Measurements from ENCODE around the gene THG1L. TPM values are rescaled to one million over a fixed set of nuclear protein-coding genes. Genes with fewer than 3 reads are reported as not detected.

The THG1L gene
- total and polyA plus RNA-seq, 2 of the 13 experiments (the other 11 are each of a cell fraction or from before 2014, with no cell fraction given), result 16.6 to 17.2 TPM

GRCh38 chr5:157719245-157719644 is 12.0 kb upstream of the THG1L start (continued):
- TF ChIP-seq ZBED4 (CRISPR knock-in tag; IDR thresholded peaks at IDR 0.05; ENCODE audit: borderline replicate concordance), result no peak

DNA sequence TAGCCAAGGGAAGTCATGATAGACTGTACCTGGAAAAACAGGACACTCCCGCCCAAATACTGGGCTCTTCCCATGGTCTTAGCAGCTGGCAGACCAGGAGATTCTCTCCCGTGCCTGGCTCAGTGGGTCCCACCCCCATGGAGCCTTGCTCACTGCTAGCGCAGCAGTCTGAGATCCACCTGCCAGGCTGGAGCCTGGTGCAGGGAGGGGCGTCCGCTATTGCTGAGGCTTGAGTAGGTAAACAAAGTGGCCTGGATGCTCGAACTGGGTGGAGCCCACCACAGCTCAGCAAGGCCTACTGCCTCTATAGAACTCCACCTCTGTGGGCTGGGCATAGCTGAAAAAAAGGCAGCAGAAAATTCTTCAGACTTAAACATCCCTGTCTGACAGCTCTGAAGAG is 10.1 kb upstream of the THG1L start:
- POLR2A ChIA-PET, result no interaction called here
- intact Hi-C loops (cut with micrococcal nuclease; ENCODE audit: unreplicated experiment) (no loop called here), in situ Hi-C loops (cut with HindIII; ENCODE audit: extremely low pct_ligation_motif_present, low pct_unique_long_range_greater_than_20kb) (no loop called here)
- CTCF ChIA-PET (ENCODE audit: low intra/inter-chr PET ratio, low total read pairs), result no interaction called here
- FAIRE-seq (no peak), DNase-seq (ENCODE audit: low spot score) (no peak), ATAC-seq (no peak)
- Histone ChIP-seq H3K4me2 (ENCODE audit: low read depth, low read length) (no peak overlapping the region), H3K79me2 (ENCODE audit: insufficient read depth, low read length) (no peaks in the 10 kb centered on the region), H3K4me1 (ENCODE audit: insufficient read depth, low read length) (no peaks in the 10 kb centered on the region), H2AFZ (ENCODE audit: low read length) (no peak overlapping the region), H3K9me3 (ENCODE audit: low read length) (no peaks in the 10 kb centered on the region), H3K4me3 (replicated peaks in 1 of 3; ENCODE audit: insufficient read depth in 1 of 3, low read depth in 2 of 3, low read length in 3 of 3) (no peak overlapping the region), H3K27ac (ENCODE audit: extremely low read length, insufficient read depth, low read length) (no peak overlapping the region), H3K9ac (ENCODE audit: insufficient read depth, low read depth, low read length) (no peak overlapping the region), H3K27me3 (ENCODE audit: control insufficient read depth in 1 of 2, insufficient read depth in 2 of 2, low read length in 2 of 2) (no peaks in the 10 kb centered on the region), H4K20me1 (ENCODE audit: insufficient read depth, low read length) (no peaks in the 10 kb centered on the region), H3K36me3 (replicated peaks in 1 of 2; ENCODE audit: control insufficient read depth in 1 of 2, insufficient read depth in 2 of 2, low read length in 2 of 2) (no peaks in the 10 kb centered on the region)
- WGBS (ENCODE audit: low lambda C conversion rate), result 38% methylated on average over 1 of the region's 6 CpGs
- BruUV-seq (replicated peaks), result no TSS peak
- TF ChIP-seq MIER2 (CRISPR knock-in tag; IDR thresholded peaks at IDR 0.05) (no peak), SALL2 (CRISPR knock-in tag; IDR thresholded peaks at IDR 0.05) (no peak), AHR (CRISPR knock-in tag; IDR thresholded peaks at IDR 0.05) (no peak), ZNF75D (CRISPR knock-in tag; IDR thresholded peaks at IDR 0.05; ENCODE audit: borderline replicate concordance) (no peak), U2AF2 (IDR thresholded peaks at IDR 0.05; ENCODE audit: low read depth, low read length) (no peak), SALL1 (CRISPR knock-in tag; IDR thresholded peaks at IDR 0.05) (no peak), RFXAP (CRISPR knock-in tag; IDR thresholded peaks at IDR 0.05; ENCODE audit: borderline replicate concordance) (no peak)
- TF ChIP-seq, protein P1, sequence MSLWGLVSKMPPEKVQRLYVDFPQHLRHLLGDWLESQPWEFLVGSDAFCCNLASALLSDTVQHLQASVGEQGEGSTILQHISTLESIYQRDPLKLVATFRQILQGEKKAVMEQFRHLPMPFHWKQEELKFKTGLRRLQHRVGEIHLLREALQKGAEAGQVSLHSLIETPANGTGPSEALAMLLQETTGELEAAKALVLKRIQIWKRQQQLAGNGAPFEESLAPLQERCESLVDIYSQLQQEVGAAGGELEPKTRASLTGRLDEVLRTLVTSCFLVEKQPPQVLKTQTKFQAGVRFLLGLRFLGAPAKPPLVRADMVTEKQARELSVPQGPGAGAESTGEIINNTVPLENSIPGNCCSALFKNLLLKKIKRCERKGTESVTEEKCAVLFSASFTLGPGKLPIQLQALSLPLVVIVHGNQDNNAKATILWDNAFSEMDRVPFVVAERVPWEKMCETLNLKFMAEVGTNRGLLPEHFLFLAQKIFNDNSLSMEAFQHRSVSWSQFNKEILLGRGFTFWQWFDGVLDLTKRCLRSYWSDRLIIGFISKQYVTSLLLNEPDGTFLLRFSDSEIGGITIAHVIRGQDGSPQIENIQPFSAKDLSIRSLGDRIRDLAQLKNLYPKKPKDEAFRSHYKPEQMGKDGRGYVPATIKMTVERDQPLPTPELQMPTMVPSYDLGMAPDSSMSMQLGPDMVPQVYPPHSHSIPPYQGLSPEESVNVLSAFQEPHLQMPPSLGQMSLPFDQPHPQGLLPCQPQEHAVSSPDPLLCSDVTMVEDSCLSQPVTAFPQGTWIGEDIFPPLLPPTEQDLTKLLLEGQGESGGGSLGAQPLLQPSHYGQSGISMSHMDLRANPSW (CRISPR knock-in tag; IDR thresholded peaks at IDR 0.05; ENCODE audit: borderline replicate concordance), result no peak
- TF ChIP-seq, protein P2, sequence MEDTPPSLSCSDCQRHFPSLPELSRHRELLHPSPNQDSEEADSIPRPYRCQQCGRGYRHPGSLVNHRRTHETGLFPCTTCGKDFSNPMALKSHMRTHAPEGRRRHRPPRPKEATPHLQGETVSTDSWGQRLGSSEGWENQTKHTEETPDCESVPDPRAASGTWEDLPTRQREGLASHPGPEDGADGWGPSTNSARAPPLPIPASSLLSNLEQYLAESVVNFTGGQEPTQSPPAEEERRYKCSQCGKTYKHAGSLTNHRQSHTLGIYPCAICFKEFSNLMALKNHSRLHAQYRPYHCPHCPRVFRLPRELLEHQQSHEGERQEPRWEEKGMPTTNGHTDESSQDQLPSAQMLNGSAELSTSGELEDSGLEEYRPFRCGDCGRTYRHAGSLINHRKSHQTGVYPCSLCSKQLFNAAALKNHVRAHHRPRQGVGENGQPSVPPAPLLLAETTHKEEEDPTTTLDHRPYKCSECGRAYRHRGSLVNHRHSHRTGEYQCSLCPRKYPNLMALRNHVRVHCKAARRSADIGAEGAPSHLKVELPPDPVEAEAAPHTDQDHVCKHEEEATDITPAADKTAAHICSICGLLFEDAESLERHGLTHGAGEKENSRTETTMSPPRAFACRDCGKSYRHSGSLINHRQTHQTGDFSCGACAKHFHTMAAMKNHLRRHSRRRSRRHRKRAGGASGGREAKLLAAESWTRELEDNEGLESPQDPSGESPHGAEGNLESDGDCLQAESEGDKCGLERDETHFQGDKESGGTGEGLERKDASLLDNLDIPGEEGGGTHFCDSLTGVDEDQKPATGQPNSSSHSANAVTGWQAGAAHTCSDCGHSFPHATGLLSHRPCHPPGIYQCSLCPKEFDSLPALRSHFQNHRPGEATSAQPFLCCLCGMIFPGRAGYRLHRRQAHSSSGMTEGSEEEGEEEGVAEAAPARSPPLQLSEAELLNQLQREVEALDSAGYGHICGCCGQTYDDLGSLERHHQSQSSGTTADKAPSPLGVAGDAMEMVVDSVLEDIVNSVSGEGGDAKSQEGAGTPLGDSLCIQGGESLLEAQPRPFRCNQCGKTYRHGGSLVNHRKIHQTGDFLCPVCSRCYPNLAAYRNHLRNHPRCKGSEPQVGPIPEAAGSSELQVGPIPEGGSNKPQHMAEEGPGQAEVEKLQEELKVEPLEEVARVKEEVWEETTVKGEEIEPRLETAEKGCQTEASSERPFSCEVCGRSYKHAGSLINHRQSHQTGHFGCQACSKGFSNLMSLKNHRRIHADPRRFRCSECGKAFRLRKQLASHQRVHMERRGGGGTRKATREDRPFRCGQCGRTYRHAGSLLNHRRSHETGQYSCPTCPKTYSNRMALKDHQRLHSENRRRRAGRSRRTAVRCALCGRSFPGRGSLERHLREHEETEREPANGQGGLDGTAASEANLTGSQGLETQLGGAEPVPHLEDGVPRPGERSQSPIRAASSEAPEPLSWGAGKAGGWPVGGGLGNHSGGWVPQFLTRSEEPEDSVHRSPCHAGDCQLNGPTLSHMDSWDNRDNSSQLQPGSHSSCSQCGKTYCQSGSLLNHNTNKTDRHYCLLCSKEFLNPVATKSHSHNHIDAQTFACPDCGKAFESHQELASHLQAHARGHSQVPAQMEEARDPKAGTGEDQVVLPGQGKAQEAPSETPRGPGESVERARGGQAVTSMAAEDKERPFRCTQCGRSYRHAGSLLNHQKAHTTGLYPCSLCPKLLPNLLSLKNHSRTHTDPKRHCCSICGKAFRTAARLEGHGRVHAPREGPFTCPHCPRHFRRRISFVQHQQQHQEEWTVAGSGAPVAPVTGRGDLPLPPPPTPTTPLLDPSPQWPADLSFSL (CRISPR knock-in tag; IDR thresholded peaks at IDR 0.05), result no peak

Data from HepG2 (cell line).